Stimulated activated CD8-positive, alpha-beta memory T cell treated with anti-CD3 and anti-CD28 coated beads, Interleukin-4, amount 100 ng/mL, for 24 hours (primary cell): Measurements from ENCODE around the gene DCBLD1.

ENCODE experiments used
- DNase-seq: peaks from one replicate; pipeline ENCODE4 v3.0.0-alpha.2; 2020; ENCODE audit warnings: low read depth

The DCBLD1 gene

DNA sequence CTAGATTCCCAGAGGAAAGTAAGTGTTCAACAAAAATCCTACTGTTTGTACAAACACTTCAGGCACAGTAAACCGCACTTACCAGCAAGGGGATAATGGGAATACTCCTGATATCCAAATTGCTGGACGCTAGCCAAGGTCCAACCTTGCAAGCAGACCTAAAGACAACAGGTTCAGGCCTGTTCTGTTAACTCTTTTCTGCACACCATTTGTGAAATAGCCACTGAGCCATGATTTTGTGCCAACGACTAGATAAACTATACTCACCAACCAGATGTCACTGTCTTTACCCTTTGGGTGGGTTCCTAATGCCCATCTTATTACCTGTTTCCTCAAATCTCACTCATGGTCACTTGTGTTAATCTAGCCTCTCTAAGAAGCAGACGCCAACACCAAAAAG lies 76.3 kb downstream of the DCBLD1 start:
- DNase-seq: no peak

DNA sequence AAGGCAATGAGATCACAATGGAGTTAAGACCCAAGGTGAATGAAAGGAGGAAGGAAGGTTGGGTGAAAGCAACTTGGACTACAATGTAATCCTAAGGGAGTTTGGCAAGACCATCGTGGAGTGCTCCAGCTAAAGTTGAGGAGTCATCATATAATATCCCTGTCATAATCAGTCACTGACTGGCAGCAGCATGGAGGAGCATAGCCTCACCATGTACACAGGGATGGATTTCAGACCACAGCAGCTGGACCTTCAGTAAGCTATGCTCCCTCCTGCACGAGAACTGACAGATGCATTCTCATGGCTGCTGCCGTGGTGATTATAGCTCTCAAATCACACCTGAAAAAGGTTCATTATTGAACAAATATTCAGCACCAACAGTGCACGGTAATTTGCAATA lies 76.8 kb downstream of the DCBLD1 start:
- no peak for DNase-seq

DNA sequence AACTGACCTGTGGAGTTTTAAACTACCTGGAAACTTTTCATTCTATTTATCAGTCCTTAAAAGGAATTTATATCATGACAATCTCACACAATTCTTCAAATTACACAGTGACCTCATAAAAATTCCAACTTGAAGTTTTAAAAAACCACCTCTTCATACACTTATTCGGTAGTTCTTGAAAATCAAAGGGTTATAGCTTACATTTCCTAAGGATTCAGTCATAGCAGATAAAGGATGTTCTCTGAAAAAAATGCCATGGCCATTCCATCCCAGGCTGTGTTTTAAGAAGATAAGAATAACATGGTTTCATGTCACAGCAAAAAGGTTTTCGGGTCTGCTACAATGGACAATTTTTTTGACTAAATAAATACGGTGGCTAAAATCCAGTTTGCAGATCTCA lies 78.7 kb downstream of the DCBLD1 start:
- no peak for DNase-seq

DNA sequence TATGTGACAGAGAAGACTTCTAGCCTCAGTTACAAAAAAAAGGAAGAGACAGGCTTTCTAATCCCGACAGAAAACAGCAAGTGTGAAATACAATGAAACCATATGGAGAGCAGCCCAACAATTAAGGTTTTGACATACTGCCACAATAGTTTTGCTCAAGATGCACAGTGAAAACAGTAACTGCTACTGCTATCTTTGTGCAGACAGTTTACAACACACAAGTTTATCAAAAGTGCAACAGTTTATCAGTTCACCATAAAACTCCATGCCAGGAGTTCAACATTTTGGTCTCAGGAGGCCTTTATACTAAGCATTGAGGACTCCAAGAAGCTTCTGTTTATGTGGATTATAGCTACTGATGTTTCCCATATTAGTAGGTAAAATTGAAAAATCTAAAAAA lies 82.2 kb downstream of the DCBLD1 start:
- no peak for DNase-seq

DNA sequence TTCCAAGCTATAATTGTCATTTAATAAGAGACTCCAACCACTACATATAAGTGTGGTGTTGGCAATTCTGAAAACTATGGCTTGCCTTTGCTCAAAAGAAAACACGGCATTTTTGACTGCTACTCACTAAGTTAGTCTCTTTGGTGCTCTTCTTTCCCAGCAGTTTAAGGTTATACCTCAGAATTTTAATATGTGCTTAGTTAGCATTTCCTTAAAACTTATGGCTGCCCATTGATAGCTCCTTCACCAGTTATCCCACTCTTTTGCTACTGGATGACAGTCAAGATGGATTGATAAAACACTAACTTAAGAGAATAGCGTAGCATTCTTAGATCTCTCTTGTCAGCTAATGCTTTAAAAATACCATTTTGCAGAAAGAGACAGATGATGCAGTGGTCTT lies 85.8 kb downstream of the DCBLD1 start:
- no peak for DNase-seq

DNA sequence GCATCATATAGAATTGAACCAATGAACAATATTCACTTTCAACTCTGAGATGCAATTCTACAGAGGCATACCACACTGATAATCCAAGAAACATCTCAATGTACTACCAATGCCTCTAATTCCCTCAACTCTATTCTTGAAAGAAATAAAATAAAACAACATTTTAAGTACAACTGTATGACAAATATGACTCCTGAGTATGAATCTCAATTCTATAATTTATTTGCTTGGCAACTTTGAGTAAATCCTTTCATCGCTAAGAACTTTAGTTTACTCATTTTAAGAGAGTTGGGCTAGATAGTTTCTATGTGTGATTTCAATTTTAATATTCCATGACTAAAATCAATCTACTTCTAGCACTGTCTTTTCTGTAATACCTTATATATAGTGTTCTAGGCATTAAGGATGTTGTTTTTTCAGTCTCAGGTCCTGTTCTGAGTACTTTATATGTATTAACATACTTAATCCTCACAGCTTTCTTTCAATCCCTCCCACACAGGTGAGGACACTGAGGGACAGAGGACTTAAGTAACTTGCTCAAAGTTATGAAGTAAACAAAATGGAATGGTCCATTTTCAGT lies 86.4 kb downstream of the DCBLD1 start:
- no peak for DNase-seq

DNA sequence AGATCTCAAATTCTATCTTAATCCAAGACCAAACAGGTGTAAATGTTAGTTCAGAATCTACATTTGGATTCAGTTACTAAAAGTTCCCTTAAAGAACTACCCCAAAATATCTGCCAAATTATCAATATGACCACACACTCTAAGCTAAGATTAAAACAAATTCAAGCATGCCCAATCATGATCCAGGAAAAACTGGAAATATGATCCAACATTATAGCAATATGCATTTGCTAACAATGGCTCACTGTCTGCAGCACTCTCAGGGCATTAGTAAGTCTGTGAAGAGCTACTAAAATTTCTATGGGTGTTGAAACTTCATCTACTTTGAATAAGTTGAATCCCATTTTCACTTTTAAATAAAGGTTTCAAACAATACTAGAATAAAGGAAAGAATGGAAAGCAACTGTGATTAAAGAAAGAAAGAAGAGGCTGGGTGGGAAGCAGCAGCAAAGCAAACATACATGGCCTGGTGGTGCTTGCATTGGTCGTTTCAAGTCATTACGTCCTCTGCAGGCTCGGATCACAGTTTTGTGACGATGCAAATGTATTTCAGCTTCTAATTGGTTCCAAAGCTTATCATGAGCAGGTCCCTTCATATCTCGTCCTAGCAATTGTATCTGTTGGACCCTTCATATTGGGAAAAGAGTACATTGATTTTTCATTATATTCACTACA lies 90.7 kb downstream of the DCBLD1 start:
- DNase-seq: no peak

DNA sequence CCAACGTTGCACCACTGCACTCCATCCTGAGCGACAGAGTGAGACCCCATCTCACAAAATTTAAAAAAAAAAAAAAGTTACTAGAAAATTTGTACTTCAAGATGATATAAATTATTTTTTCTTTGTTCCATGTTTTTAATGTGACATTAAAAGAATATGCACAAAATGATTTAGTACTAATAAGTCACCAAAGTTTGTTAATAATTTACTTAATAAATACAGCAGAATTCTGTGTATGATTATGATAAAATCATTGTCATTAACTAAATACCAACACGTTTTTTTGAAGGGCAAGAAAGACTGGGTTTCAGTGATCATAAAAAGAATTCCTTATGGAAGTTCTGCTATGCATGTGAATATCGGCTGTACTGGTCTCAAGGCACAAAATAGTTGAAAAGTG lies 91.7 kb downstream of the DCBLD1 start:
- DNase-seq: no peak

DNA sequence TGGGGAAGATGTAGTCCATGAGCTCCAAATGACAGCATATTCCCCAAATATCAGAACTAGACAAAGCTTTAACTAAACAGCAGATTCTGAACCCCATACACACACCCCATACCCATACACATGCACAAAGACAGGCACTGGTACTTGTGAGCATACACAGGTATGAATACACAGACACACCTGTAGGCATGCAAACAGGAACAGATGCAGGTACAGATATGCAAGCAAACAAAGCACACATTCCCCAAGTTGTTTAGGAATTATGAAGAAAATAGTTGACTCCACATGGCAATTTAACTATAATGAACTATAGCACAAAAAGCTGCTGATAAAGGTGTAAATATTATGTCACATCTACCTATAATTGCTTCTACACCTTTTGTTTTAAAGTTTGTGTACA lies 103.2 kb downstream of the DCBLD1 start:
- no peak for DNase-seq

DNA sequence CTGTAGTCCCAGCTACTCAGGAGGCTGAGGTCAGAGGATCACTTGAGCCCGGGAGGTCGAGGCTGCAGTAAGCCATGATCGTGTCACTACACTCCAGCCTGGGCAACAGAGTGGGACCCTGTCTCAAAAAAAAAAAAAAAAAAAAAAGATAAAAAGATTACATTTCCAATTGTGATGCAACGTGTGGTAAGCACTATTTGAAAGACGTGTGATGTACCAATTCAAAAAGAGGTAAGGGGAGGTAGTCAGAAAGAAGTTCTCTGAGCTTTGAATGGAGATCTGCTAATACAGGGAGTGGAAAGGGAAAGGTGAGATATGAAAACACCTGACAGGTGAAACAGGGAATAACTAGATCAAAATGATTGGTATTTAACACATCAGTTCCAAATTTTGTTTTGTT lies 108.0 kb downstream of the DCBLD1 start:
- no peak for DNase-seq

DNA sequence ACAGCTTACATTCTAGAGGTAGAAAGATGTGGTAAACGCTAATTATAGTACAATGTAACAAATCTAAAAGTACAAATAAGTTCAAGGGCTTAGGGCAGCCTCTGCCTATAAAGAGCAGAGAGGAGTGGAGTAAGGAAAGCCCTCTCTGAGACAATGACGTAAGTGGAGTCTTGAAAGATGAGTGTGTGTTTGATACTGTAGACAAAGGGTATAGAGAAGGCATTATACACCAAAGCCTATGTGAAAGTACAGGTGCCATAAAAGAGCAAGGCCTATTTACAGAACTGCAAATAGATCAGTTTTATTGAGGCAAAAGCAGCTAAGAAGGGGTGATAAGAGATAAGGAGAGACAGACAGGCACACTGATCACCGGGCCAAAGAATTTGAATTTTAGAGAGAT lies 108.9 kb downstream of the DCBLD1 start:
- no peak for DNase-seq

DNA sequence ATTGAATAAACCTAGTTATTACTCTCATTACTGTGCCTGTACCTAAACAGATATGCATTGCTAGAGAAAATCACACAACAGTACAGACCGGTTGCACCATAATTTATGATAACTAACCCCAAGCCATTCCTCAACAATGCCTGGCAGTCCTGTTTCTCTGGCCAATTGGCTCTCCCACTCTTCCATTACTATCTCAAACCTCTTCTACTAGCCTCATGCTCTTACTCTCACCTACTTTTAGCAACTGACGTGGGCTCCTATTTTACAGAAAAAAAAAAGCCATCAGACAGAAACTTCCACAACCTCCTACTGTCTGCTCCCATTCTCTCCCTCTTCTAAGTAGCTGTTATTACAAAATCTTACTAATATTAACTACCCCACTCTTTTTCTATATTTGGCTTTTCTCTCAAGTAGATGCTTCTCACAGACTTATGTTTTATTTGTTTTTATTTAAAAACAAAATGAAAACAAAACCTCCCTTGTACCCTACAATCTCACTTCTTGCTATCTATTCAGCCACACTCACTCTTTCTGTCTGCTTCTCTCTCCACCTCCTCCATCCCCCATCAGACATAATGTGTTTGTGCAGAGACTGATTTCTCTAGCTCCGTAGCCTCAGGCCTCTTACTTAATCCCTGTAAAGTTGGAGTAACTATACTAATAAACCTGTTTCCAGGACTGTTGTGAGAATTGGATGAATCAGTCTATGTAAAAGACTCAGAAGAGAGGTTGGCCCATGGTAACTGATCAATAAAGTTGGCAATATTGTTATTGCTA lies 110.7 kb downstream of the DCBLD1 start:
- no peak for DNase-seq

DNA sequence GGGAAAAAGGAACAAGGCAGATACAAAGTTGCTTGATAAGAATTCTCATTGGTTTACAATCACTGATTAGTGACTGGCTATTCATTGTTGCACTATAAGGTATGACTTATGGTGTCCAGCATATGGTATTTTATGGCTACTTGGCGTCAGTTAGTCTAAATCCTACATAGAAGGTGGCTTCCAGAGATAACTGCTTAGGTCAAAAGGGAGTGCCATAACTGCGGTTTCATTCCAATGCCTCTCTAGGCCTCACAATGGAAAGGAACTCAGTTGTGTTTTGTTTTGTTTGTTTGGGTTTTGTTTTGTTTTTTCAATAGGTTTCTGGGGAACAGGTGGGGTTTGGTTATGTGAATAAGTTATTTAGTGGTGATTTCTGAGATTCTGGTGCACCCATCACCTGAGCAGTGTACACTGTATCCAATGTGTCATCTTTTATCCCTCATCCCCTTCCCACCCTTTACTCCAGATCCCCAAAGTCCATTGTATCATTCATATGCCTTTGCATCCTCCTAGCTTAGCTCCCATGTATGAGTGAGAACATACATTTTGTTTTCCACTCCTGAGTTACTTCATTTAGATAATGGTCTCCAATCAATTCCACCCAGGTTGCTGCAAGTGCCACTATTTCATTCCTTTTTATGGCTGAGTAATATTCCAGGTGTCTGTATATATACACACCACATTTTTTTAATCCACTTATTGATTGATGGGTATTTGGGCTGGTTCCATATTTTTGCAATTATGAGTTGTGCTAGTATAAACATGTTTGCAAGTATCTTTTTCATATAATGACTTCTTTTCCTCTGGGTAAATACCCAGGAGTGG lies 112.8 kb downstream of the DCBLD1 start:
- no peak for DNase-seq

DNA sequence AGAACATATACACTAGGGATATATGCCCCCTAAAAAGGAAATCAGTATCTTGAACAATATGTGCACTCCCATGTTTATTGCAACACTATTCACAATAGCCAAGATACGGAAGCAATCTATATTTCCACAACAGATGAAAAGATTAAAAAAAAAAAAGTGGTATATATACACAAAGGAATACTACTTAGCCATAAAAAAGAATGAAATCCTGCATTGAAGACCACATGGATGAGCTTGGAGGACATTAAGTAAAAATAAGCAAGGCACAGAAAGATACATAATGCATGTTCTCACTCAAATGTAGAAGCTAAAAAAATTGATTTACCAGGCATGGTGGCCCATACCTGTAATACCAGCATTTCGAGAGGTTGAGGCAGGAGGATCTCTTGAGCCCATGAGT lies 115.3 kb downstream of the DCBLD1 start:
- DNase-seq: no peak
